GM12873 (cell line): ENCODE results near the gene RETN.

Source experiments
- CTCF ChIP-seq: IDR thresholded peaks from 2 replicates; pipeline ENCODE4 v1.5.1; 2012; ENCODE audit warnings: low read depth, mild to moderate bottlenecking, moderate library complexity, low read length, control low read depth; ENCODE audit not compliant: insufficient read depth; ENCODE audit errors: missing control alignments

The RETN gene

GRCh38 chr19:7625763-7626372, 43.0 kb upstream of the RETN start:
- TF ChIP-seq CTCF: no peak

DNA sequence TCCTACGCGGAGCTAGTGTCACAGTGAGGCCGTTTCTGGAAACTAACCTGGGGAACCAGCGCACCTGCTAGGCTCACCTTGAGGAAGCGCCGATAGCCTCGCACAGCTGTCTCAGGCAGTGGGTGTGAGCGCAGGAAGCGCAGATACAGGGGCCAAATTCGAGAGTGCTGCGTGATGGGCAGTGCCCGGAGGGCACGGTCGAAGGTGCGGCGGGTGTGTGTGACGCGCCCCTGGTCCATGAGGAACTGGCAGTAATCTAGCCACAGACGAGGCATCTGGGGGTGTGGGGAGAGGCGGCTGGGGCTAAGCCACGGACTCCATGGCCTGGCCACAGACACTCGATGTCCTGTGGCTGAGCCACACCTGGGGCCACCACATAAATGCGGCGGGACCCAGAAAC, 41.7 kb upstream of the RETN start:
- no peak for TF ChIP-seq CTCF

- TF ChIP-seq CTCF: no peak
Observed at GRCh38 chr19:7628589-7629311, 40.1 kb upstream of the RETN start.

DNA sequence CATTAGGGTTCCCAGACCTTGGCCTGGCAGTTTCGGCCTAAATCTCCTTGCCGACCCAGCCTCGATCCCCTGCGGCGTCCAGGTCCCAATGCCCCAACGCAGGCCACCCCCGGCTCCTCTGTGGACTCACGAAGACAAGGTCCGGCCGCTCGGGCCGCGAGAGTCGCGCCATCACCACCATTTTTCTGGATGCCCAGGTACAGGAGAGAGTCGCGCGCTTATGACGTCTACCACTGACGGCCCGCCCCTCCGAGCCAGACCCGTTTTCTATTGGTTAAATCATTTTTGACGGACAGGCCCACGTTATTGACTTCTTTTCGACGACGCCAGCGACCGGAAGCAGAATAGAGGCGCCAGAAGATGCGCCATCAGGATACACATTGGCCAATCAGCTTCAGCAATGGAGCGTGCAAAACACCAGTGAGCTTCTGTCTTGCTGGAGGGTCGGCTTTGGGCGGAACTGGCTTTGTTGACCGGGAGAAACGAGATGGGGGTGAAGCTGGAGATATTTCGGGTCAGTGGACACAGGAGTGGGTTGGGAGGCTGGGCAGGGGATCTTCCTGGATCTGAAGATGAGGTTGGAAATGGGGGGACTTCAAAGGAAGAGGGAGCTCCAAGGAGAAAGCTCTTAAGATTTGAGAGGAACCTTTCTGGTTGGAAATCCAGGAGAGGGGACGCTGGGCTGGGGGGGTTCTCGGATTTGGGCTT, 39.3 kb upstream of the RETN start, which contains the start of the genes PET100 and XAB2:
PET100 (plus strand) TSS at position 447 of the 708 bp plus-strand sequence; CDS start at position 488, 41 bp downstream.
XAB2 (minus strand) TSS at position 199 of the 708 bp plus-strand sequence; CDS start at position 181, 18 bp downstream.
- TF ChIP-seq CTCF: no peak

- no peak for TF ChIP-seq CTCF
Observed at GRCh38 chr19:7631577-7631976, 37.3 kb upstream of the RETN start.

- TF ChIP-seq CTCF: no peak
Observed at GRCh38 chr19:7632340-7633203, 36.3 kb upstream of the RETN start.
